OCI-LY7 (cell line): ENCODE data around the gene GALK1. TPM values are rescaled to one million over a fixed set of nuclear protein-coding genes. Genes with fewer than 3 reads are reported as not detected.

ENCODE experiments used
- BruUV-seq: library from RNA; stranded (reverse); fragments of 400-500 nt; replicated peaks from 2 replicates; lab custom pipeline; 2021; lab: Mats Ljungman, UMichigan
- CTCF ChIA-PET: fragments of 300-600 bp; sonication (Branson Sonifier 250); formaldehyde crosslinking; loops from one replicate; lab custom pipeline; 2022; ENCODE audit warnings: antibody characterized with exemption; ENCODE audit not compliant: unreplicated experiment; lab: Charles Lee
- POLR2A ChIA-PET: fragments of 300-600 bp; sonication (Branson Sonifier 250); formaldehyde crosslinking; loops from one replicate; lab custom pipeline; 2022; ENCODE audit warnings: antibody characterized with exemption; lab: Charles Lee
- DNase-seq: peaks from one replicate; pipeline ENCODE4 v3.0.0-alpha.2; 2015; ENCODE audit warnings: low spot score
- H2AFZ ChIP-seq: fragments of 200-600 bp; sonication (generic), shearing (Covaris generic); 2 replicates; pipeline ENCODE4 v1.6.1; 2014; ENCODE audit warnings: mild to moderate bottlenecking, antibody characterized with exemption, low read length, moderate library complexity
- H3K27ac ChIP-seq: fragments of 200-600 bp; sonication (generic); 2 replicates; pipeline ENCODE4 v1.5.1; 2014; ENCODE audit warnings: mixed run types, low read depth, mild to moderate bottlenecking, moderate library complexity, low read length, inconsistent platforms; ENCODE audit not compliant: poor library complexity, severe bottlenecking
- H3K36me3 ChIP-seq: fragments of 200-600 bp; sonication (generic); 2 replicates; pipeline ENCODE4 v1.6.1; 2014; ENCODE audit warnings: mild to moderate bottlenecking, antibody characterized with exemption, low read length, moderate library complexity, mixed read lengths; ENCODE audit not compliant: insufficient read depth
- H3K4me1 ChIP-seq: fragments of 200-600 bp; sonication (generic); 2 replicates; pipeline ENCODE4 v1.5.1; 2014; ENCODE audit warnings: mild to moderate bottlenecking, low read length; ENCODE audit not compliant: insufficient read depth, poor library complexity, severe bottlenecking
- H3K4me2 ChIP-seq: fragments of 200-600 bp; sonication (generic); 2 replicates; pipeline ENCODE4 v1.6.1; 2014; ENCODE audit warnings: mild to moderate bottlenecking, low read length
- H3K4me3 ChIP-seq: fragments of 200-600 bp; sonication (generic); 2 replicates; pipeline ENCODE4 v1.5.1; 2014; ENCODE audit warnings: mild to moderate bottlenecking, low read depth, low read length; ENCODE audit not compliant: poor library complexity, severe bottlenecking
- H3K79me2 ChIP-seq: fragments of 200-600 bp; sonication (generic); 2 replicates; pipeline ENCODE4 v1.6.1; 2016; ENCODE audit warnings: low read depth, mild to moderate bottlenecking, low read length, moderate library complexity, mixed read lengths; ENCODE audit not compliant: insufficient read depth
- H3K9me2 ChIP-seq: fragments of 200-600 bp; sonication (generic); 2 replicates; pipeline ENCODE4 v1.6.1; 2016; ENCODE audit warnings: mild to moderate bottlenecking, low read length, mixed read lengths; ENCODE audit not compliant: insufficient read depth
- H3K9me3 ChIP-seq: fragments of 200-600 bp; sonication (generic); 2 replicates; pipeline ENCODE4 v1.6.1; 2014; ENCODE audit warnings: mild to moderate bottlenecking, mixed run types, low read length, mixed read lengths
- H4K20me1 ChIP-seq: fragments of 200-600 bp; sonication (generic); 2 replicates; pipeline ENCODE4 v1.6.1; 2014; ENCODE audit warnings: mild to moderate bottlenecking, antibody characterized with exemption, low read length, moderate library complexity, mixed read lengths; ENCODE audit not compliant: insufficient read depth
- EZH2phosphoT487 ChIP-seq: fragments of 200-600 bp; sonication (generic); IDR thresholded peaks from 2 replicates; pipeline ENCODE4 v1.6.1; 2018; ENCODE audit warnings: low read depth, borderline replicate concordance, mild to moderate bottlenecking, mixed run types, antibody characterized with exemption, low read length, moderate library complexity, mixed read lengths
- intact Hi-C: fragments of 100-400 bp; cut with micrococcal nuclease; formaldehyde crosslinking; loops from one replicate; pipeline ENCODE4 v1.10.0; 2022; ENCODE audit not compliant: unreplicated experiment
- total RNA-seq, 2 experiments: library from RNA; depleted of rRNA in 1 of 2; stranded (reverse); fragments of >200 nt in 1 of 2; shearing (Covaris generic) in 1 of 2; gene quantifications; 2 replicates each; pipeline ENCODE4 v1.2.3, GENCODE V29; 2014 to 2022
- TF ChIP-seq, protein P1 (sequence below): fragments of 200-600 bp; sonication (generic); conservative IDR thresholded peaks from 2 replicates; pipeline ENCODE4 v1.5.1; 2014; ENCODE audit warnings: mild to moderate bottlenecking, antibody characterized with exemption, low read length, moderate library complexity, mixed read lengths

GALK1 gene
- total RNA-seq, 2 experiments from 2014 or later, result 74.8 to 99.4 TPM

DNA sequence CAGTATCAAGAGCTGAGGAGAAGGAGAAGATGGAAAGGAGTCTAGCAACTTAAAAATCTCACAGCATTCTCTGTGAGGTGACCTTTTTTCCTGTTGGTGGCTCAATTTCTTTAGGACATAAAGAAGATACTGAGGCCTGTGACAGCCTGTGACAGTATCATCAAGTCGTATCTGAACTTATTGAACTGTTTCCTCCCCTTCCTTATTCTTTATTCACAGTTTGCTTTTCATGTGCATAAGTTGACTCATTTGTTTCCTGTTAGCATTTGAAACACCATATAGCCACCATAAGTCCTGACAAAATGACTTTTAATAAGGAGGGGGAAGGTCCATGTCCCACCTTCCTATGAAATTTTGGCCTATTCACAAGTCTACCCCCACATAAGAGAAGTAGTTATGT is 28.5 kb upstream of the GALK1 start:
- H3K27ac ChIP-seq, result no peak overlapping the region
- 0 out of 2 replicates have a peak, but pooled peaks cover 5% of the 10 kb centered on the region for H4K20me1 ChIP-seq
- H3K4me3 ChIP-seq, result no peak overlapping the region
- H3K36me3 ChIP-seq, result peaks cover 83% of the 10 kb centered on the region
- H3K4me2 ChIP-seq, result no peak overlapping the region
- no peaks in the 10 kb centered on the region for H3K4me1 ChIP-seq
- H3K9me3 ChIP-seq, result no peaks in the 10 kb centered on the region
- CTCF ChIA-PET, result no interaction called here
- intact Hi-C loops, result no loop called here
- H3K9me2 ChIP-seq, result no peaks in the 10 kb centered on the region
- no peak for DNase-seq
- BruUV-seq, result no TSS peak
- no peak for TF ChIP-seq EZH2phosphoT487
- TF ChIP-seq, protein P1, sequence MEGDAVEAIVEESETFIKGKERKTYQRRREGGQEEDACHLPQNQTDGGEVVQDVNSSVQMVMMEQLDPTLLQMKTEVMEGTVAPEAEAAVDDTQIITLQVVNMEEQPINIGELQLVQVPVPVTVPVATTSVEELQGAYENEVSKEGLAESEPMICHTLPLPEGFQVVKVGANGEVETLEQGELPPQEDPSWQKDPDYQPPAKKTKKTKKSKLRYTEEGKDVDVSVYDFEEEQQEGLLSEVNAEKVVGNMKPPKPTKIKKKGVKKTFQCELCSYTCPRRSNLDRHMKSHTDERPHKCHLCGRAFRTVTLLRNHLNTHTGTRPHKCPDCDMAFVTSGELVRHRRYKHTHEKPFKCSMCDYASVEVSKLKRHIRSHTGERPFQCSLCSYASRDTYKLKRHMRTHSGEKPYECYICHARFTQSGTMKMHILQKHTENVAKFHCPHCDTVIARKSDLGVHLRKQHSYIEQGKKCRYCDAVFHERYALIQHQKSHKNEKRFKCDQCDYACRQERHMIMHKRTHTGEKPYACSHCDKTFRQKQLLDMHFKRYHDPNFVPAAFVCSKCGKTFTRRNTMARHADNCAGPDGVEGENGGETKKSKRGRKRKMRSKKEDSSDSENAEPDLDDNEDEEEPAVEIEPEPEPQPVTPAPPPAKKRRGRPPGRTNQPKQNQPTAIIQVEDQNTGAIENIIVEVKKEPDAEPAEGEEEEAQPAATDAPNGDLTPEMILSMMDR, result no peak
- H3K79me2 ChIP-seq, result peaks cover 80% of the 10 kb centered on the region
- H2AFZ ChIP-seq, result no peak overlapping the region
- POLR2A ChIA-PET, result interaction anchor here (0.5 to 1.4 kb wide), 3 partner anchors 9 to 59 kb away, joined by 3 to 5 read pairs (median 3); partner anchors contain the start of gene UNK

DNA sequence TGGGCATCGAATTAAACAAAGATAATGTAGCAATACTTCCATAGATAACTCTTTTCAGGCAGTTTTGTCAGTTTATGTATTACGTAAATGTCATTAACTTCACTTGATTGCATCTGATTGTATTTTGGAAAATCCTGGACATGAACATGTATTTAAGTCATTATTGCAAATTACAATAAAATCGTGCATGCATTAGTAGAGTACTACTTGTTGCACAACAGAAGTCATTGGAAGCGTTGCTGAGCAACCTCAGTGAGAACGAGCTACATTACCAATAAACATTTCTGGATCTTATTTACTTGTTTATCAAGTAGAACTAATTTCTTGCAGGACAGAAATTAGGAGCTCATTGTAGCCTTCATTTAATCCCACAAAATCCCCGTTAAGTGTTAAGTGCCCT is 26.3 kb upstream of the GALK1 start:
- no peak for TF ChIP-seq EZH2phosphoT487
- TF ChIP-seq, protein P1, result no peak
- ChIA-PET CTCF (no interaction called here), POLR2A (interaction anchor here (0.6 to 2.0 kb wide), 10 partner anchors 8 to 670 kb away, joined by 3 to 18 read pairs (median 4); a partner anchor contains a TSS)
- Histone ChIP-seq H3K9me2 (no peaks in the 10 kb centered on the region), H3K4me3 (no peak overlapping the region), H3K27ac (no peak overlapping the region), H4K20me1 (0 out of 2 replicates have a peak, but pooled peaks cover 5% of the 10 kb centered on the region), H3K4me2 (no peak overlapping the region), H3K36me3 (peaks cover 74% of the 10 kb centered on the region), H3K4me1 (peaks cover 19% of the 10 kb centered on the region), H3K9me3 (no peaks in the 10 kb centered on the region), H2AFZ (no peak overlapping the region), H3K79me2 (peaks cover 95% of the 10 kb centered on the region)
- no peak for DNase-seq
- BruUV-seq, result no TSS peak
- intact Hi-C loops, result no loop called here
